Right lobe of liver (tissue), 6 donors: ENCODE measurements around the gene WASF1. TPM values are rescaled to one million over a fixed set of nuclear protein-coding genes. Genes with fewer than 3 reads are reported as not detected.

ENCODE experiments used
- ATAC-seq, 4 donors: fragments of 200-7000 bp; cut with Tn5 transposase; one replicate each; pipeline ENCODE4 v1.9.1; 2020; ENCODE audit warnings: mild to moderate bottlenecking in 4 of 4, moderate library complexity in 4 of 4
- DNase-seq, 3 donors: peaks; one replicate each; pipeline ENCODE4 v3.0.0-alpha.2; 2020
- H3K27ac ChIP-seq, 3 donors: fragments of 200-600 bp; one replicate each; pipeline ENCODE4 v1.8.0; 2022
- H3K27me3 ChIP-seq, 2 donors: fragments of 200-600 bp; one replicate each; pipeline ENCODE4 v1.8.0; 2022
- H3K36me3 ChIP-seq, 4 donors: fragments of 200-600 bp; sonication (generic) in 1 of 4; one replicate each; pipeline versions ENCODE4 v1.5.1 to v1.8.0; 2017 to 2022; ENCODE audit warnings: control low read depth in 1 of 4
- H3K4me1 ChIP-seq, 4 donors: fragments of 200-600 bp; sonication (generic) in 1 of 4; one replicate each; pipeline versions ENCODE4 v1.5.1 to v1.8.0; 2017 to 2022; ENCODE audit warnings: control low read depth in 1 of 4
- H3K4me3 ChIP-seq, 3 donors: fragments of 200-600 bp; one replicate each; pipeline ENCODE4 v1.8.0; 2022
- H3K9me3 ChIP-seq, 4 donors: fragments of 200-600 bp; sonication (generic) in 1 of 4; one replicate each; pipeline versions ENCODE4 v1.5.1 to v1.8.0; 2017 to 2022; ENCODE audit warnings: control low read depth in 1 of 4
- POLR2A ChIP-seq: fragments of 450-650 bp; IDR thresholded peaks from one replicate; pipeline ENCODE4 v1.6.1; 2017; ENCODE audit warnings: antibody characterized with exemption, mild to moderate bottlenecking
- WGBS: methylation state at CpG from one replicate; pipeline ENCODE4 v1.1.6; 2018; ENCODE audit warnings: low coverage, low lambda C conversion rate; ENCODE audit not compliant: insufficient coverage; ENCODE audit errors: missing lambda C conversion rate; 5-methylcytosine and 5-hydroxymethylcytosine counted together
- intact Hi-C, 2 donors: fragments of 100-400 bp; cut with DNase I; formaldehyde crosslinking; loops; one replicate each; pipeline versions ENCODE4 v1.11.2 to v1.14.1; 2022
- total RNA-seq, 6 experiments: library from RNA; depleted of rRNA in 2 of 6; stranded (reverse); fragments of >200 nt in 2 of 6; fragmentation: NEBNext Ultra II Directional in 3 of 6; extraction: Animal tissue kit (Norgen Biotek cat#: 25700) in 3 of 6; gene quantifications; one replicate each; pipeline versions ENCODE4 v1.1.0 to v1.2.4, GENCODE V29; 2016 to 2023
- TF ChIP-seq, protein P1 (sequence below), 4 donors: fragments of 200-600 bp in 3 of 4; fragments of 450-650 bp in 1 of 4; IDR thresholded peaks; one replicate each; pipeline versions ENCODE4 v1.5.1 to v1.8.0; 2016 to 2022; ENCODE audit warnings: antibody characterized with exemption in 4 of 4, mild to moderate bottlenecking in 2 of 4
- donor health status: DM: no; HTN: yes; CAD: no.
- donor health status: DM: no; HTN: no; CAD: no.
- donor health status: DM: no; HTN: no; CAD: no.
- donor health status: DM: no; HTN: yes; CAD: no.
- donor health status: DM: no; HTN: yes; CAD: no.

The WASF1 gene
- total RNA-seq, 6 experiments from 2014 or later, result 3.6 to 6.6 (median 4.8) TPM

- Histone ChIP-seq H3K9me3 (no peaks in the 10 kb centered on the region), H3K4me1 (peaks cover 0 to 6% (median 0%) of the 10 kb centered on the region in 4 donors), H3K27ac (no peak overlapping the region), H3K36me3 (no peaks in the 10 kb centered on the region), H3K27me3 (no peaks in the 10 kb centered on the region), H3K4me3 (no peak overlapping the region)
- no peak for TF ChIP-seq POLR2A
- TF ChIP-seq, protein P1, sequence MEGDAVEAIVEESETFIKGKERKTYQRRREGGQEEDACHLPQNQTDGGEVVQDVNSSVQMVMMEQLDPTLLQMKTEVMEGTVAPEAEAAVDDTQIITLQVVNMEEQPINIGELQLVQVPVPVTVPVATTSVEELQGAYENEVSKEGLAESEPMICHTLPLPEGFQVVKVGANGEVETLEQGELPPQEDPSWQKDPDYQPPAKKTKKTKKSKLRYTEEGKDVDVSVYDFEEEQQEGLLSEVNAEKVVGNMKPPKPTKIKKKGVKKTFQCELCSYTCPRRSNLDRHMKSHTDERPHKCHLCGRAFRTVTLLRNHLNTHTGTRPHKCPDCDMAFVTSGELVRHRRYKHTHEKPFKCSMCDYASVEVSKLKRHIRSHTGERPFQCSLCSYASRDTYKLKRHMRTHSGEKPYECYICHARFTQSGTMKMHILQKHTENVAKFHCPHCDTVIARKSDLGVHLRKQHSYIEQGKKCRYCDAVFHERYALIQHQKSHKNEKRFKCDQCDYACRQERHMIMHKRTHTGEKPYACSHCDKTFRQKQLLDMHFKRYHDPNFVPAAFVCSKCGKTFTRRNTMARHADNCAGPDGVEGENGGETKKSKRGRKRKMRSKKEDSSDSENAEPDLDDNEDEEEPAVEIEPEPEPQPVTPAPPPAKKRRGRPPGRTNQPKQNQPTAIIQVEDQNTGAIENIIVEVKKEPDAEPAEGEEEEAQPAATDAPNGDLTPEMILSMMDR (IDR thresholded peaks at IDR 0.05), result no peak
- WGBS, result 92% methylated on average over 3 of the region's 4 CpGs
- intact Hi-C loops, result loop anchor here in 1 of 2 donors (10.0 kb wide), 1 partner anchor 221 kb away; no protein-coding TSS in a partner anchor
- ATAC-seq (no peak), DNase-seq (no peak)
These were observed 5.9 kb downstream of the WASF1 start for GRCh38 chr6:110173506-110174132.

- no peak for ATAC-seq
- H3K27me3 ChIP-seq, result no peaks in the 10 kb centered on the region
- H3K36me3 ChIP-seq, result no peaks in the 10 kb centered on the region
- no peak for DNase-seq
- intact Hi-C loops, result loop anchor here in 1 of 2 donors (10.0 kb wide), 1 partner anchor 225 kb away; no protein-coding TSS in a partner anchor
- 80% methylated on average over 2 of the region's 2 CpGs for WGBS
- no peak overlapping the region for H3K27ac ChIP-seq
- H3K9me3 ChIP-seq, result no peaks in the 10 kb centered on the region
- H3K4me1 ChIP-seq, result no peaks in the 10 kb centered on the region
- TF ChIP-seq, protein P1 (IDR thresholded peaks at IDR 0.05), result no peak
- no peak for TF ChIP-seq POLR2A
- no peak overlapping the region for H3K4me3 ChIP-seq
These were observed 9.4 kb downstream of the WASF1 start for GRCh38 chr6:110170081-110170480.

GRCh38 chr6:110158479-110158878, 21.0 kb downstream of the WASF1 start:
- ATAC-seq, result no peak
- H3K27me3 ChIP-seq, result no peaks in the 10 kb centered on the region
- WGBS, result 78% methylated on average over 1 of the region's 1 CpG

GRCh38 chr6:110147870-110148269, 31.6 kb downstream of the WASF1 start:
- ATAC-seq, result no peak
- no peak for TF ChIP-seq POLR2A
- TF ChIP-seq, protein P1 (IDR thresholded peaks at IDR 0.05), result no peak
- DNase-seq, result no peak
- Histone ChIP-seq H3K27me3 (no peaks in the 10 kb centered on the region), H3K36me3 (no peaks in the 10 kb centered on the region), H3K4me3 (no peak overlapping the region), H3K27ac (no peak overlapping the region), H3K9me3 (no peaks in the 10 kb centered on the region), H3K4me1 (no peaks in the 10 kb centered on the region)
- intact Hi-C loops, result no loop called here
- 58% methylated on average over 3 of the region's 3 CpGs for WGBS

More at GRCh38 chr6:110158479-110158878, 21.0 kb downstream of the WASF1 start:
- no peak for TF ChIP-seq POLR2A
- TF ChIP-seq, protein P1 (IDR thresholded peaks at IDR 0.05), result no peak
- Histone ChIP-seq H3K27ac (no peak overlapping the region), H3K9me3 (no peaks in the 10 kb centered on the region), H3K4me3 (no peak overlapping the region), H3K4me1 (no peaks in the 10 kb centered on the region), H3K36me3 (no peaks in the 10 kb centered on the region)
- intact Hi-C loops, result no loop called here
- DNase-seq, result no peak
